CD4-positive, alpha-beta T cell treated with Interleukin-4 for 1 hour (primary cell): ENCODE measurements around the gene ZNF358.

Experiments used
- DNase-seq, 2 donors: peaks; one replicate each; pipeline ENCODE4 v3.0.0-alpha.2; 2020 to 2022

The ZNF358 gene

DNA sequence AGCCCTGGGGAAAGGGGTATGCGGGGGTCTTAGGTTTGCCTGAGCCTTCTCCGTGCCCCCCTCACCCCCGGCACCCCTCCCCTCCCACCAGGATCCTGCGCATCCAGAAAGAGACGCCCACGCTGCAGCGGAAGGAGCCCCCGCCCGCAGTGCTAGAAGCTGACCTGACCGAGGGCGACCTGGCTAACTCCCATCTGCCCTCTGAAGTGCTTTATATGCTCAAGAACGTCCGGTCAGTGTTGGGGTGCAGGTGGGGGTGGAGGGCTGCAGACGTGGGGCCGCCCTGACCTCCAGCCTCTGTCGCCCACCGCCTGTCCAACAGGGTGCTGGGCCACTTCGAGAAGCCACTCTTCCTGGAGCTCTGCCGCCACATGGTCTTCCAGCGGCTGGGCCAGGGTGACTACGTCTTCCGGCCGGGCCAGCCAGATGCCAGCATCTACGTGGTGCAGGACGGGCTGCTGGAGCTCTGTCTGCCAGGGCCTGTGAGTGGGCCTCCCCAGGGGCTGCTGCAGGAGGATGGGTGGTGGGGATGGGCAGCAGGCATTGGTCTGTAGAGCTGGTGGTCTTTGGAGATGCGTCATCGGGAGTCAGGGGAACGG is 24.0 kb downstream of the ZNF358 start:
- no peak for DNase-seq

- no peak for DNase-seq
Observed at GRCh38 chr19:7540761-7541474, 25.0 kb downstream of the ZNF358 start.

DNA sequence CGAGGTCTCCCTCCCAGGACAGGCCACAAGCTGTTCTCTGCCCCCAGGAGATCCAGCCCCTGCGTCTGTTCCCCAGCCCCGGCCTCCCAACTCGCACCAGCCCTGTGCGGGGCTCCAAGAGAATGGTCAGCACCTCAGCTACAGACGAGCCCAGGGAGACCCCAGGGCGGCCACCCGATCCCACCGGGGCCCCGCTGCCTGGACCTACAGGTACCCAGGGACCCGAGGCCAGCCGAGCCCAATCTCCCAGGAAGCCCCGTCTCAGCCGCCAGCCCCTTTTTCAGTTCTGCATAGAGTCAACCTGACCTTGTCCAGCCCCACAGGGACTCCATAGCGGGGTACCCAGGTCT is 25.5 kb downstream of the ZNF358 start:
- no peak for DNase-seq

- DNase-seq: no peak
Observed at GRCh38 chr19:7541828-7542443, 26.0 kb downstream of the ZNF358 start.

GRCh38 chr19:7542556-7543348 is 26.8 kb downstream of the ZNF358 start:
- DNase-seq: no peak

DNA sequence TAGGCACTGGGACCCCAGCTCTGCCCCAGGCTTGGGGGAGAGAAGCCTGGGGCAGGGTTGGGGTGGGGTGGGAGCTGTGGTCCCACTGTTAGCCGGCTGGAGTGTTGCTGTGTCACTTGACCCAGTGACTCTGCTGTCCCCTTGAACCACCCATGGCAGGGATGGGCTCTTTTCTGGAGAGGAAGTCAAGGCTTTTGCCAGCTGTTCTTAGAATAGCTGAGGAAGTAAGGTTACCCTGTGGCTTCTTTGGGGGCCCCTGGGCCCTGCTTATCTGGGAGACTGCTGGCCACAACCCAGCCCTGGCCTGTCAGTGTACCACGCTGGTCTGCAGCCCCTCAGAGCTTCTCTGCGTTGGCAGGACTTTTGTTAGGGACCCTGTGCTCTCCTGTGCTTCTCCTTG is 28.7 kb downstream of the ZNF358 start:
- peak; percentile 18 to 70 for DNase-seq

DNA sequence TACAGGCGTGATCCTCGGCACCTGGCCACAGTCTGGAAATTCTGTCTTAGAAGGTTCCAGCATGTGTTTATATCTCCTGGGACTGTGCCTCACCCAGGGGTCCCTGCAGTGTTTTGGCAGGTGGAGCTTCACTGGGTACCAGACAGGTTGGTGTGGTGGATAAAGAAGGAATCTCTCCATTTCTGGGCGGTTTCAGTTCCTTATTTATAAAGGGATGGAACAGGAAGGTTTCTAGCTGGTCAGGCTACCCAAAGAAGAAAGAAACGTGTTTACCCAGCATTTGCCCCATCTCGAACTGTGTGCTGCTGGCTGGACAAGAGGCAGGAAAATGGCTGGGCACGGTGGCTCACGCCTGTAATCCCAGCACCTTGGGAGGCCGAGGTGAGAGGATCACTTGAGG is 29.4 kb downstream of the ZNF358 start:
- DNase-seq: no peak

DNA sequence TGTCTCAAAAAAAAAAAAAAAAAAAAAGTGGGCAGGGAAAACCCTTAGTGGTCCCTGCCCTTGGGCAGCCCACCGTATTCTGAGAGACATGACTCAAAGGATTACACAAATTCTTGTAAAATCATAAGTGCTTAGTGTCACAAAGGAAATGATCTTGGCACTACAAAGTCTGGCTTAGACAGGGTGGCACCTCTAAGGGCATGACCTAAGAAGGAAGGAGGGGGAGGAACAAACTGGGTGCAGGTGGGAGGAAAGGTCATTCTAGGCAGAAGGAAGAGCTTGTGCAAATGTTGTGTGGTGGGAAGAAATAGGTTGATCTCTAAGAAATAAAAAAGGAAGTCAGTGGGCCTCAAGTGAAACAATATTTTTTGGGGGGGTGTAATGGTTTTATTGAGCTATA is 30.0 kb downstream of the ZNF358 start:
- DNase-seq: peak in 1 of 2 donors; percentile 30

DNA sequence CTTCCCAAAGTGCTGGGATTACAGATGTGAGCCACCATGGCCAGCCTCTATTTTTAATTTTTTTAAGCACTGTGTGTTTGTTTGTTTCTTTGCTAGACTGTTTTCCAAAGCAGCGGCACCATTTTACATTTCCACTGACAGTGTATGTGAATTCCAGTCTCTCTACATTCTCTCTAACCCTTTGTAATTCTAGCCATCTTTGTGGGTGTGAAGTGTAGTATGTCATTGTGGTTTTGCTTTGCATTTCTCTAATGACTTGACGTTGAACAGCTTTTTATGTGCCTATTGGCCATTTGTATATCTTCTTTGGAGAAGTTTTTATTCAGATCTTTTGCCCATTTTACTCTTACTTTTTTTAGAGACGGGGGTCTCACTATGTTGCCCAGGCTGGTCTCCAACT is 31.3 kb downstream of the ZNF358 start:
- DNase-seq: no peak

DNA sequence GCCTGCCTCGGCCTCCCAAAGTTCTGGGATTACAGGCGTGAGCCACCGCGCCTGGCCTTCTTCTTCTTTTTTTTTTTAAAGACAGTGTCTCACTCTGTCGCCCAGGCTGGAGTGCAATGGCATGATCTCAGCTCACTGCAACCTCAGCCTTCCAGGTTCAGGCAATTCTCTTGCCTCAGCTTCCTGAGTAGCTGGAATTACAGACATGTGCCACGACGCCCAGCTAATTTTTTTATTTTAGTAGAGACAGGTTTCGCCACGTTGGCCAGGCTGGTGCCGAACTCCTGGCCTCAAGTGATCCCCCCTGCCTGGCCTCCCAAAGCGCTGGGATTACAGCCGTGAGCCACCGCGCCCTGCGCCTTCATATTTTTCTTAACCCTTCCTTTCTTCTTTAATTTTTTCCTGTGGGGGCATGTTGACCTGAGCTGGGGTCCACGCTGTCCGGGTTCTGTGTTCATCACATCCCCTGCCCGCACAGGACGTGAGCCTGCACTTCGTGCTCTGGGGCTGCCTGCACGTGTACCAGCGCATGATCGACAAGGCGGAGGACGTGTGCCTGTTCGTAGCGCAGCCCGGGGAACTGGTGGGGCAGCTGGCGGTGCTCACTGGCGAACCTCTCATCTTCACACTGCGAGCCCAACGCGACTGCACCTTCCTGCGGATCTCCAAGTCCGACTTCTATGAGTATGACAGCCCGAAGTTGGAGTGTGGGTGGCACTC is 33.7 kb downstream of the ZNF358 start:
- no peak for DNase-seq

DNA sequence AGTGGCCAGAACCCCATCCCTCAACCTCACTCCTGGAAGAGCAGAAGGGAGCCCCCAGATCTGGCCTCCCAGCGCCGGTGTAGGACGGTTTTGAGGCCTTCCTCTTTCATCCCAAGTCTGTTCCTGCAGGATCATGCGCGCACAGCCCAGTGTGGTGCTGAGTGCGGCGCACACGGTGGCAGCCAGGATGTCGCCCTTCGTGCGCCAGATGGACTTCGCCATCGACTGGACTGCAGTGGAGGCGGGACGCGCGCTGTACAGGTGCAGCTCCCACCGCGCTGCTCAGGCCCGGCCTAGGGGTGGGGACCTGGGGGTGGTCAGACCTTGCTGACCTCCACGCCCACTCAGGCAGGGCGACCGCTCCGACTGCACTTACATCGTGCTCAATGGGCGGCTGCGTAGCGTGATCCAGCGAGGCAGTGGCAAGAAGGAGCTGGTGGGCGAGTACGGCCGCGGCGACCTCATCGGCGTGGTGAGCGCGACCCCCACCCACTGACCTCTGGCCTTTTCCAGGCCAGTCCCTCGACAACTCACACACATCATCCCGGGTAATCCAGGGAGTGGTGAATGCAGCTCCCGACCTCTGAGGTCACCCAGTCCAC is 34.4 kb downstream of the ZNF358 start:
- DNase-seq: no peak

DNA sequence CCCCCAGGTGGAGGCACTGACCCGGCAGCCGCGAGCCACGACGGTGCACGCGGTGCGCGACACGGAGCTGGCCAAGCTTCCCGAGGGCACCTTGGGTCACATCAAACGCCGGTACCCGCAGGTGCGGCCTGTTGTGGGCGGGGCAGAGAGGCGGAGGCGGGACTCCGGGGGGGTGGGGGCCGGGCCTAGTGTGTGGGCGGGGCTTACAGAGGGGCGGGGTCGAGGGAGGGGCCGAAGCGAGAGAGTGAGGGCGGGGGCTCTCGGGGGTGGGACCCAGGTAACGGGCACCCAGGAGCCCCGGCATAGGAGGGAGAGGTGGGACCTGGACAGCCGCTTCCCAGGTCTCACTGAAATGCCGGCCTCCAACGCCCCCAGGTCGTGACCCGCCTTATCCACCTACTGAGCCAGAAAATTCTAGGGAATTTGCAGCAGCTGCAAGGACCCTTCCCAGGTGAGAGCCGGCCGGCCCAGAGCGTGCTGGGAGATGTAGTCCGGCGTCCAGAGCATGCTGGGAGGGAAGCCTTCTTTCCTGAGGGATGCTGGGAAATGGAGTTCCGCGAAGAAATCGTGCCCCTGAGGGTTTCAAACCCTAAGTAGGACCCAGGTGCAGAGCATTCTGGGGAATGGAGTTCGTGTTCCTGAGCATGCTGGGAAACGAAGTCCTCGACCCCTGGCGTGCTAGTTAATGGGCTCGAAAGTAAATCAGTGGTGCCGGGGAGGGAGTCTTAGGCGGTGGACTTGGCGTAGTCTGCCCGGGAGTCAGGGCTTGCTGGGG is 35.3 kb downstream of the ZNF358 start:
- peak; percentile 46 to 73 for DNase-seq

DNA sequence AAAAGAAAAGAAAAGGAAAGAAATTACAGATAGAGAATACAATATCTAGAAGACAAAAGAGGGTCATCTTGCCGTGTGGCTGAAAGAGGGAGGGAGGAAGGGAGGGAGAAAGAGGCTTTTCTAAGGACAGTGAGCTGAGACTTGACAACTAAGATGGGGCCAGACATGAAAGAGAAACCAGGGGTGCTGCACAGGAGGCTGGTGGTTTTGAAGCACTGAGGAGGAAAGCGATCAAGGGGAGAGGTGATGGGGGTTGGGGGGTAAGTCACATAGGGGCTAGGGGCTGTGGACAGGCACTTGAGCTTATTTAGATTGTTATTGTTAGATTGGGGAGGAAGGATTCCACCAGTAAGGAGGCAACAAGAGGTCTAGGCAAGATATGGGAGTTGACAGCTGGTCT is 36.9 kb downstream of the ZNF358 start:
- no peak for DNase-seq

- DNase-seq: no peak
Observed at GRCh38 chr19:7554565-7554964, 38.7 kb downstream of the ZNF358 start.

DNA sequence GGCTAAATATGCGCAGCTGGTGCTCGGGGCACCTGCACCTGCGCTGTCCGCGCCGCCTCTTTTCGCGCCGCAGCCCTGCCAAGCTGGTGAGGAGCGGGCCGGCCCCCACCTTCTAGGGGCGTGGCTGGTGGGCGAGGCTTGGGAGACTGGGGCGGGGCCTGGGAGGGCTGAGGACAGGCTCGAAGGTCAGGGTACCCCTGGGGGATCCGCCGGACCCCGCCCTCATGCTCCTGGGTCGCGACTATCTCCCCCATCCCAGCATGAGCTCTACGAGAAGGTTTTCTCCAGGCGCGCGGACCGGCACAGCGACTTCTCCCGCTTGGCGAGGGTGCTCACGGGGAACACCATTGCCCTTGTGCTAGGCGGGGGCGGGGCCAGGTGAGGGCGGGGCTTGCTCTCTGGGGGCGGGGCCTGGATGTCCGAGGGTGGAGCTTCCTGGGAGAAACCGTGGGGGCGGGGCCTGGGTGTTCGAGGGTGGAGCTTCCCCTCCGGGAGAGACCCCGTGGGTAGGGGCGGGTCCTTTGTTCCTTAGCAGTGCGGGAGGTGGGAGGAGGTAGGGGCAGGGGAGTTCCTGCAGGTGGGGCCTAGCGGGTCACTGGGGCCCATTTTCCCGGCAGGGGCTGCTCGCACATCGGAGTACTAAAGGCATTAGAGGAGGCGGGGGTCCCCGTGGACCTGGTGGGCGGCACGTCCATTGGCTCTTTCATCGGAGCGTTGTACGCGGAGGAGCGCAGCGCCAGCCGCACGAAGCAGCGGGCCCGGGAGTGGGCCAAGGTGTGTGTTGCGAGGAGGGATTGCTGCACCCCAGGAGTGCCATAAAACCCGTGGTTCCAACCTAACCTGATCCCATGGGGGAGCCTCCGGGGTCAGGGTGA is 39.3 kb downstream of the ZNF358 start:
- DNase-seq: peak in 1 of 2 donors; percentile 10

DNA sequence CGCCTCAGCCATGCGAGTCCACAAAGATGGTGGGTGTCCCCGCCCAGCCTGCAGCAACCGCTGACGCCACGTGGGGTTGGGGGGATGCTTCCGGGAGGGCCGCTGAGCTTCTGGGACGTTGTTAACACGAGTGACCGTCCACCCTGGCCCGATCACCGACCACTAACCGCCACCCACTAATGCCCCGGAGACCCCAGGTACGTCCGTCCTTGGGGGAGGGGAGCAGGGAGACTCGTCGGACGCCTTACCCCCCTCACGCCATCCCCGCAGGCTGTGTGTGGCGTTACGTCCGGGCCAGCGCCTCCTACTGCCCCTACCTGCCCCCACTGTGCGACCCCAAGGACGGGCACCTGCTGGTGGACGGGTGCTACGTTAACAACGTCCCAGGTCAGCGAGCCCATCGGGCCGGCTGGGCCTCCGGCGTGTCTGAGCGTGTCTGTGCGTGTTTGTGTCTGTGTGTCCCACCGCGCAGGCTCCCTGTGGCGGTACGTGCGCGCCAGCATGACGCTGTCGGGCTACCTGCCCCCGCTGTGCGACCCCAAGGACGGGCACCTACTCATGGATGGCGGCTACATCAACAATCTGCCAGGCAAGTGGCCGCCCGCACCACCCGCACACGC is 40.9 kb downstream of the ZNF358 start:
- no peak for DNase-seq

- DNase-seq: no peak
Observed at GRCh38 chr19:7558667-7559066, 42.8 kb downstream of the ZNF358 start.

- DNase-seq: no peak
Observed at GRCh38 chr19:7559102-7559501, 43.2 kb downstream of the ZNF358 start.

- DNase-seq: no peak
Observed at GRCh38 chr19:7560255-7560654, 44.4 kb downstream of the ZNF358 start.

DNA sequence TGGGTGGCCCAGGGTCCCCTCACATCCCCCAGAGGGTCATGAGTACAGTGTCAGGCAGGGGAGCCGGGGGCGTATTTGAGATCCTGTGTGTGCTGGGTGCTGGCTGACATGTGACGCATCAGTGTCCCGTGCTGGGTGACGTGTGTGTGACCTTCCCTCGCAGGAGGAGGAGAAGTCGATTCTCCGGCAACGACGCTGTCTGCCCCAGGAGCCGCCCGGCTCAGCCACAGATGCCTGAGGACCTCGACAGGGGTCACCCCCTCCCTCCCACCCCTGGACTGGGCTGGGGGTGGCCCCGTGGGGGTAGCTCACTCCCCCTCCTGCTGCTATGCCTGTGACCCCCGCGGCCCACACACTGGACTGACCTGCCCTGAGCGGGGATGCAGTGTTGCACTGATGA is 45.4 kb downstream of the ZNF358 start:
- no peak for DNase-seq
